HAP-1 (cell line): Measurements from ENCODE around the gene IP6K3.
A peak's percentile ranks its signal among the peaks of the same experiment; 100 is the strongest.

Experiments used
- DNase-seq, 2 experiments: peaks; one replicate each; pipeline ENCODE4 v3.0.0-alpha.2; 2016 to 2020; ENCODE audit warnings: low spot score in 2 of 2
- H3K27me3 ChIP-seq: fragments of 250-450 bp; sonication (Bioruptor Pico); 2 replicates; pipeline ENCODE4 v1.5.1; 2020; ENCODE audit warnings: low read depth, mild to moderate bottlenecking, moderate library complexity
- H3K36me3 ChIP-seq: fragments of 250-450 bp; sonication (Bioruptor Pico); replicated peaks from 2 replicates; pipeline ENCODE4 v1.5.1; 2020; ENCODE audit warnings: mild to moderate bottlenecking
- H3K4me1 ChIP-seq: fragments of 250-450 bp; sonication (Bioruptor Pico); 2 replicates; pipeline ENCODE4 v1.5.1; 2020; ENCODE audit warnings: mild to moderate bottlenecking
- H3K4me3 ChIP-seq: fragments of 250-450 bp; sonication (Bioruptor Pico); 2 replicates; pipeline ENCODE4 v1.5.1; 2020; ENCODE audit warnings: mild to moderate bottlenecking, moderate library complexity
- H3K9me3 ChIP-seq: fragments of 250-450 bp; sonication (Bioruptor Pico); 2 replicates; pipeline ENCODE4 v1.5.1; 2020; ENCODE audit warnings: mild to moderate bottlenecking, moderate library complexity
- in situ Hi-C: fragments of 300-500 bp; cut with MboI; formaldehyde crosslinking; loops from 3 replicates; pipeline ENCODE4 v1.14.3; 2020; ENCODE audit warnings: low sequenced_read_pairs, inconsistent platforms, mixed read lengths

IP6K3 gene

GRCh38 chr6:33771146-33772081, 24.7 kb upstream of the IP6K3 start:
- in situ Hi-C loops: no loop called here
- peak; percentile 72 to 82 for DNase-seq
- Histone ChIP-seq H3K9me3 (no peaks in the 10 kb centered on the region), H3K4me1 (peaks cover 3% of the 10 kb centered on the region), H3K36me3 (peaks cover 33% of the 10 kb centered on the region), H3K27me3 (no peaks in the 10 kb centered on the region), H3K4me3 (no peak overlapping the region)

DNA sequence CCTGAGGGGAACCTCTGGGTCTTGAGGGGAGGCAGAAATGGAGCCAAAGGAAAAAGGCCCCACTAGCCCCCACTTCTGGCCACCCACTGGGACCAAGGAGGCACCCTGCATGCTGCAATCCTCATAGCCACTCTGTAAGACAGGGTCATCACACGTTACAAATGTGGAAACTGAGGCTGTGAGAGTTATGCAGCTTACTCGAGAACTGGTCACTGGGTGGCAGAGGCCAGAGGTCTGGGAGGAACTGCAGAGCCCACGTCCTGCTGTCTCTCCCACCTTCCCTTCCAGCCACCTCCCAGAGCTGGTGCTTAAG, 24.1 kb upstream of the IP6K3 start:
- H3K9me3 ChIP-seq: no peaks in the 10 kb centered on the region
- in situ Hi-C loops: no loop called here
- H3K27me3 ChIP-seq: no peaks in the 10 kb centered on the region
- H3K36me3 ChIP-seq: peaks cover 27% of the 10 kb centered on the region
- no peak overlapping the region for H3K4me3 ChIP-seq
- peaks cover 3% of the 10 kb centered on the region for H3K4me1 ChIP-seq
- no peak for DNase-seq

- Histone ChIP-seq H3K4me3 (no peak overlapping the region), H3K9me3 (no peaks in the 10 kb centered on the region), H3K27me3 (no peaks in the 10 kb centered on the region), H3K36me3 (peaks cover 22% of the 10 kb centered on the region), H3K4me1 (peaks cover 3% of the 10 kb centered on the region)
- no peak for DNase-seq
- in situ Hi-C loops: no loop called here
Measured at GRCh38 chr6:33770124-33770832, 23.6 kb upstream of the IP6K3 start.

- in situ Hi-C loops: loop anchor here (5.0 to 10.0 kb wide), 2 partner anchors 258 to 385 kb away; no protein-coding TSS in a partner anchor
- no peak for DNase-seq
Measured at GRCh38 chr6:33769248-33769821, 22.6 kb upstream of the IP6K3 start.

DNA sequence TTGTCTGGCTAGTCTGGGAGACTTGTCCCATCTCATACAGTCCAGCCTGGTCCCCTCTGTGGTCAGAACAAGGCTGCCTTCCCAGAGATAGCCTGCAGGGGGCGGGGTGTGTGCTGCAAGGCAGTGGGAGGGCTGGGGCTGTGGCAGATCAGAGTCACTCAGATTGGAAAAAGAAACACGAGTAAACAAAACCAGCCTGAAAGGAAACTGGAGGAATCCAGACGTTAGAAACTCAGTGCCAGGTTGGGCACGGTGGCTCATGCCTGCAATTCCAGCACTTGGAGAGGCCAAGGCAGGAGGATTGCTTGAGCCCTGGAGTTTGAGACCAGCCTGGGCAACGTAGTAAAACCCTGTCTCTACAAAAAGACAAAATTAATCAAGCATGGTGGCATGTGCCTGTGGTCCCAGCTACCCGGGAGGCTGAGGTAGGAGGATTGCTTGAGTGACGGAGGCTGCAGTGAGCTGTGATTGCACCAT, 22.0 kb upstream of the IP6K3 start:
- Histone ChIP-seq H3K4me3 (no peak overlapping the region), H3K9me3 (no peaks in the 10 kb centered on the region), H3K36me3 (peaks cover 13% of the 10 kb centered on the region), H3K27me3 (no peaks in the 10 kb centered on the region), H3K4me1 (peaks cover 3% of the 10 kb centered on the region)
- in situ Hi-C loops: loop anchor here (5.0 to 10.0 kb wide), 2 partner anchors 259 to 386 kb away; no protein-coding TSS in a partner anchor
- peak; percentile 50 to 94 for DNase-seq

More at GRCh38 chr6:33769248-33769821, 22.6 kb upstream of the IP6K3 start:
- H3K27me3 ChIP-seq: no peaks in the 10 kb centered on the region
- H3K4me3 ChIP-seq: no peak overlapping the region
- H3K9me3 ChIP-seq: no peaks in the 10 kb centered on the region
- peaks cover 3% of the 10 kb centered on the region for H3K4me1 ChIP-seq
- peaks cover 13% of the 10 kb centered on the region for H3K36me3 ChIP-seq

GRCh38 chr6:33766921-33767907, 20.5 kb upstream of the IP6K3 start:
- no peak for DNase-seq
- no peak overlapping the region for H3K4me3 ChIP-seq
- in situ Hi-C loops: loop anchor here (5.0 to 10.0 kb wide), 2 partner anchors 260 to 388 kb away; no protein-coding TSS in a partner anchor
- no peaks in the 10 kb centered on the region for H3K9me3 ChIP-seq
- H3K4me1 ChIP-seq: peaks cover 3% of the 10 kb centered on the region
- no peaks in the 10 kb centered on the region for H3K27me3 ChIP-seq
- peaks cover 1% of the 10 kb centered on the region; the same call in 1 of the 2 replicates for H3K36me3 ChIP-seq

DNA sequence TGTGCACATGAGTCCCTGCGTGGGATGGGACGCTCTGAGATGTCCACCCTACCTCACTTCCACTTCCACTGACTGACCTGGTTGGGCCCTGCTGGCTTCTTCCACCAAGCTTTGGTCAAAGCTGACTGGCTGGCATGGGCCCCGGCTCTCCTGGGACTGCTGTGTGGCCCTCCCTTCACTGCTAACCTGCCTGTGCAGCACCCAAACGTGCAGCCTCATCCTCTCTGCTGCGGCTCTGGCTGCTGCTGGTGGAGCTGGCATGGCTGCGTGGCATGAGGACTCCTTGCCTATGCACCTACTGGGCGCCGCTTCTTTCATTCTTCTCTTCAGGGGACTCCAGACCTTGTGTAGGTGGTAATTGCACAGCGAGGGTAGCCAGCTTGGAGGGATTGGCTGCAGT, 18.7 kb upstream of the IP6K3 start:
- no peak overlapping the region for H3K4me3 ChIP-seq
- no peaks in the 10 kb centered on the region for H3K36me3 ChIP-seq
- no peaks in the 10 kb centered on the region for H3K27me3 ChIP-seq
- in situ Hi-C loops: loop anchor here (5.0 to 10.0 kb wide), 2 partner anchors 262 to 389 kb away; no protein-coding TSS in a partner anchor
- no peak for DNase-seq
- no peaks in the 10 kb centered on the region; the same call in 1 of the 2 replicates for H3K4me1 ChIP-seq
- no peaks in the 10 kb centered on the region for H3K9me3 ChIP-seq

GRCh38 chr6:33764036-33764435, 17.3 kb upstream of the IP6K3 start:
- Histone ChIP-seq H3K4me1 (no peaks in the 10 kb centered on the region; the same call in 1 of the 2 replicates), H3K36me3 (no peaks in the 10 kb centered on the region), H3K4me3 (no peak overlapping the region), H3K27me3 (no peaks in the 10 kb centered on the region), H3K9me3 (no peaks in the 10 kb centered on the region)
- DNase-seq: no peak
- in situ Hi-C loops: loop anchor here (10.0 kb wide), 1 partner anchor 391 kb away; no protein-coding TSS in a partner anchor

DNA sequence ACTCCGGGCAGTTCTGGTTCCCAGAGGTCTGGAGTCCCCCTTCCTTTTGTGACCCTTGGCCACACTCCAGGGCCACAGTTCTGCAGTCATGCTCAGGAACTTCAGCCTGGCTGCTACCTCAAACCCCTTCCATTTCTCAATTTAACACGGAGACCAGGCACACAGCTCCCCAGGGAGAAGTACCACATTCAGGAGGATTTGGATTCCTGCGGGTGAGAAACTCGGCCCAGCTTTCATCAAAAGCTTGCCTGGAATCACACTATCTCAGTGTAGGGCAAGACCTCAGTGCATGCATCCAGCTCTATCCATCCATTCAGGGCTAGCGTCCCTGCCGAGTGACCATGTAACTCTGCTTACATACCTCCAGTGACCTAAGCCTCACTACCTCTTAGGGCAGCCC, 16.8 kb upstream of the IP6K3 start:
- Histone ChIP-seq H3K4me3 (no peak overlapping the region), H3K27me3 (no peaks in the 10 kb centered on the region), H3K4me1 (no peaks in the 10 kb centered on the region), H3K36me3 (no peaks in the 10 kb centered on the region), H3K9me3 (no peaks in the 10 kb centered on the region)
- DNase-seq: no peak
- in situ Hi-C loops: loop anchor here (10.0 kb wide), 1 partner anchor 391 kb away; no protein-coding TSS in a partner anchor

GRCh38 chr6:33762713-33763112, 16.0 kb upstream of the IP6K3 start:
- H3K27me3 ChIP-seq: no peaks in the 10 kb centered on the region
- H3K4me1 ChIP-seq: no peaks in the 10 kb centered on the region
- H3K9me3 ChIP-seq: no peaks in the 10 kb centered on the region
- in situ Hi-C loops: loop anchor here (10.0 kb wide), 1 partner anchor 392 kb away; no protein-coding TSS in a partner anchor
- no peak overlapping the region for H3K4me3 ChIP-seq
- DNase-seq: no peak
- H3K36me3 ChIP-seq: no peaks in the 10 kb centered on the region

DNA sequence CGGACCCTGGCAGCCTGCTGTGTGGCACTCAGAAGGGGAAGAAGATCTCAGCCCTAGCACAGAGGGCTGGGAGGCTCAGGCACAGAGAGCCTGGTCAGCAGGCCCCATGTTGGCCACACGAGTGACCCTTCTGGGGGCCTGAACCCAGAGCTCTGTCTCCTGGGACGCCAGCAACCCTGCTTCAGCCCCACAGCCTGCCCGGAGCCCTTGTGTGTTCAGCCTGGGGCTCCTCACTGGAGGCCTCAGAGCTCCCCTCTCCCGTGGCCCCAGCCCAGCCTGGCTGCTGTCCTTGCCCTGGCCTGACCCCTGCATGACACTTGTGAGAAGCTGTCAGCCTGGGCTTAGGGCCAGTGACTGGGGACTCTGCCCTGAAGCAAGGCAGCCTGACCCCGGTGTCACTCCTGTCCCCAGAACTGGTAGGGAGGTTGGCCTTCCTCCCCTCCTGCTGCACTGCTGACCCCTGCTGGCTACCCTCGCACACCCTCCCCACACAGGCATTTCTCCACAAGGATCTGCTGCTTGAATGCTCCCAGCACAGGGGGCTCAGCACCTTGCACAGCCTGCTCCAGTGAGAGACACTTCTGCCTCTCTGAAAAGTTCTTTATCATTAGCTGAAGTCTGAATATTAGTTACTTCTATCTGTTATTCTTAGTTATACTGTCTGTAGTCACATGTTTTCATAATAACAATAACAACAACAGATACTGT, 15.4 kb upstream of the IP6K3 start:
- no peaks in the 10 kb centered on the region for H3K27me3 ChIP-seq
- H3K9me3 ChIP-seq: no peaks in the 10 kb centered on the region
- DNase-seq: peak in 1 of 2 experiments; percentile 67
- no peaks in the 10 kb centered on the region for H3K4me1 ChIP-seq
- no peaks in the 10 kb centered on the region for H3K36me3 ChIP-seq
- no peak overlapping the region for H3K4me3 ChIP-seq
- in situ Hi-C loops: loop anchor here (10.0 kb wide), 1 partner anchor 393 kb away; no protein-coding TSS in a partner anchor

- Histone ChIP-seq H3K4me1 (no peaks in the 10 kb centered on the region), H3K36me3 (no peaks in the 10 kb centered on the region), H3K9me3 (no peaks in the 10 kb centered on the region), H3K27me3 (no peaks in the 10 kb centered on the region), H3K4me3 (no peak overlapping the region)
- DNase-seq: no peak
- in situ Hi-C loops: loop anchor here (10.0 kb wide), 1 partner anchor 393 kb away; no protein-coding TSS in a partner anchor
Measured at GRCh38 chr6:33761581-33761921, 14.8 kb upstream of the IP6K3 start.
